Nephron (organoid): ENCODE results near the gene CLASP2.

ENCODE experiments used
- H3K27ac Mint-ChIP-seq, 3 experiments: 2 replicates each; pipeline ENCODE4 v1.8.0; 2020; ENCODE audit warnings: mixed read lengths in 3 of 3, mild to moderate bottlenecking in 2 of 3, moderate library complexity in 1 of 3
- H3K27me3 Mint-ChIP-seq: 2 replicates; pipeline ENCODE4 v1.8.0; 2021; ENCODE audit warnings: low read depth, mild to moderate bottlenecking, moderate library complexity, mixed read lengths
- H3K36me3 Mint-ChIP-seq: 2 replicates; pipeline ENCODE4 v1.8.0; 2020; ENCODE audit warnings: low read depth, mixed read lengths
- H3K4me1 Mint-ChIP-seq: 2 replicates; pipeline ENCODE4 v1.8.0; 2020; ENCODE audit warnings: mixed read lengths
- H3K4me3 Mint-ChIP-seq, 3 experiments: 2 replicates each; pipeline ENCODE4 v1.8.0; 2020; ENCODE audit warnings: mild to moderate bottlenecking in 3 of 3, mixed read lengths in 3 of 3, moderate library complexity in 2 of 3
- H3K9me3 Mint-ChIP-seq: 2 replicates; pipeline ENCODE4 v1.8.0; 2020; ENCODE audit warnings: mixed read lengths
- CTCF ChIP-seq, 3 experiments: fragments of 200-600 bp; sonication (generic); IDR thresholded peaks; one replicate each; pipeline ENCODE4 v1.5.0; 2021; ENCODE audit warnings: antibody characterized with exemption in 3 of 3; ENCODE audit not compliant: unreplicated experiment in 3 of 3

Gene CLASP2

DNA sequence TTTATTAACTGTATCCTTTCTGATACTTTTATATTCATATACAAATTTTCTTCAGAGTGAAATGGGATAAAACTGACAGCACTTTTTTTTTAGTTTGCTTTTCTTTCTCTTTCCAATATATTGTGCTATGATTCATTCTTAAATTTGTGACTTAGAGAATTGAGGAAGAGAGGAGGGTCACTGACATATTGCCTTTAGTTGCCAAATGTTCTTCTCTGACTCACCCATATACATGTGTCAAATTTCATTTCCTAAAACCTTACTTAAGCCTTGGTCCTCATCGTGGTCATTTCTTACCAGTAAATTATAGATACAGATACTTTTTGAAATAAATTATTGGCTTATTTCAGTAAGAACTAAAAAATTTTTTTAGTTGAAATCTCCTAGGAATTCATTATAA is 53.9 kb downstream of the CLASP2 start:
- TF ChIP-seq CTCF (IDR thresholded peaks at IDR 0.05; ENCODE audit: unreplicated experiment in 3 of 3) = no peak
- H3K4me3 Mint-ChIP-seq = no peak overlapping the region
- H3K27ac Mint-ChIP-seq = no peak overlapping the region
- H3K36me3 Mint-ChIP-seq = peaks cover 21% of the 10 kb centered on the region
- H3K9me3 Mint-ChIP-seq = no peaks in the 10 kb centered on the region
- peaks cover 20% of the 10 kb centered on the region for H3K4me1 Mint-ChIP-seq
- H3K27me3 Mint-ChIP-seq = no peaks in the 10 kb centered on the region

DNA sequence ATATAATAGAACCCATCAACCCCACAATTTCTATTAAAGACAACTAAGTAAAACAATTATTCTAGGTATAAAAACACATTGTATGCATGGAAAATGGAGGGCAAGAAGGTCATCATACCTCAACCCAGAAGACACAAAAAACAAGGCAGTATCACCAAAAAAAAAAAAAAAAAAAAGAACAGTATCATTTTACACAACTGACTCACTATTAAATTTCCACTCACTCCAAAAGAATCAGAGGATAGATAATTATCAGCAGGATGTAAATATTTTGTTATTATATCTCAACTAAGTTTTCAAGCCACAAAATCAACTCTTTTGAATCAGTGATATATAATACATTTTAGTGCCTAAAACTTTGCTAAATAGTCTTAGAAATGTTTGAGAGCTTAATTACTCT is 55.0 kb downstream of the CLASP2 start:
- Mint-ChIP-seq H3K27me3 (no peaks in the 10 kb centered on the region), H3K36me3 (peaks cover 12% of the 10 kb centered on the region), H3K4me3 (no peak overlapping the region), H3K4me1 (peaks cover 29% of the 10 kb centered on the region), H3K27ac (no peak overlapping the region), H3K9me3 (no peaks in the 10 kb centered on the region)
- no peak for TF ChIP-seq CTCF (IDR thresholded peaks at IDR 0.05; ENCODE audit: unreplicated experiment in 3 of 3)

- peak overlapping the region; percentile 85 to 94 (median 93) for H3K27ac Mint-ChIP-seq
- no peak for TF ChIP-seq CTCF (IDR thresholded peaks at IDR 0.05; ENCODE audit: unreplicated experiment in 3 of 3)
- peaks cover 37% of the 10 kb centered on the region for H3K4me1 Mint-ChIP-seq
- no peaks in the 10 kb centered on the region for H3K36me3 Mint-ChIP-seq
- H3K4me3 Mint-ChIP-seq = peak overlapping the region; percentile 82 to 92 (median 91)
- no peaks in the 10 kb centered on the region for H3K9me3 Mint-ChIP-seq
- H3K27me3 Mint-ChIP-seq = no peaks in the 10 kb centered on the region
Observed at GRCh38 chr3:33659856-33660434, 58.1 kb downstream of the CLASP2 start.

DNA sequence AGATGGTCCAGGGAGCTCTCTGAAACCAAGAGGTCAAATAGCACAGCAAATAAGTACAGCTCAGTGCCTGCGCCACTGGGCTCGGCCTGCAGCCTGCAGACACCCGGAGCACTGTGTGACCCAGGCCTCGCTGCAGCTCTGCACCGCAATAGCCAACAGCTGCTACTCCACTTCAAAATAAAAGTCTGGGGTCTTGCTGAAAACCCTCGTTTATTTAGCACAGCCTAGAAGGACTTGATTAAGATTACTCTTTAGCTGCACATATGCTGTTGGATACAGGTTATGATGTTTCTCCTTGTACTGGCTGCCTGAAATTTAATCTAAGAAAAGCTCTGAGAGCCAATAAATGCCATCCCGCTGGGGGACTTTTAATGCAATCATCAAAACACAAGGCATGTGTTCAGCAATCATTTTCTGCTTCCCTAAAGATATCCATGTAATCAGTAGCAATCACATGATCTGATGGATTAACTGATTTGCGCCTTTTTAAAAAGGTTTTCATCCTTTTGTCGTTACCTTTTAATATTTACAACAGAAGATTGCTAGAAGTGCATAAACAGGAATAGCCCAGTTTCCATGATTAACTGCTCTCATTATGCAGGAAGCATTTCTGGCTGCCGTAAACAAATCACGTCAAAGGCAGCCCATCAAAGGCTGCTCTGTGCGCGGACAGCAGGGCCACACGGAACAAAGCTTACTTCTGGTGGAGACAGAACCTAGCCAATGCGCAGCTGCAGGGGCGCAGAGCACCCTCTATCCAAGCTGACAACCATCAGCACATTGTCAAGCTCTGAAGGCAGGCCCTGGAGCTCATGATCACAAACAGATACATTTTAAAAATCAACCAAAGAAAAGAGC is 58.8 kb downstream of the CLASP2 start:
- no peaks in the 10 kb centered on the region for H3K9me3 Mint-ChIP-seq
- H3K36me3 Mint-ChIP-seq = no peaks in the 10 kb centered on the region
- peaks cover 37% of the 10 kb centered on the region for H3K4me1 Mint-ChIP-seq
- TF ChIP-seq CTCF (IDR thresholded peaks at IDR 0.05; ENCODE audit: unreplicated experiment in 3 of 3) = no peak
- H3K27me3 Mint-ChIP-seq = no peaks in the 10 kb centered on the region
- peak overlapping the region; percentile 82 to 92 (median 91) for H3K4me3 Mint-ChIP-seq
- H3K27ac Mint-ChIP-seq = peak overlapping the region; percentile 85 to 94 (median 93)

GRCh38 chr3:33658621-33658990 is 59.4 kb downstream of the CLASP2 start:
- Mint-ChIP-seq H3K9me3 (no peaks in the 10 kb centered on the region), H3K4me1 (peaks cover 37% of the 10 kb centered on the region), H3K36me3 (no peaks in the 10 kb centered on the region), H3K4me3 (peak overlapping the region; percentile 82 to 92 (median 91)), H3K27ac (peak overlapping the region; percentile 85 to 94 (median 93)), H3K27me3 (no peaks in the 10 kb centered on the region)
- no peak for TF ChIP-seq CTCF (IDR thresholded peaks at IDR 0.05; ENCODE audit: unreplicated experiment in 3 of 3)
